GM10248 (cell line): ENCODE measurements around the gene ANKRD16.
A peak's percentile ranks its signal among the peaks of the same experiment; 100 is the strongest.

Experiments
- CTCF ChIA-PET: fragments of 300-600 bp; sonication (Branson Sonifier 250); formaldehyde crosslinking; extraction: SDS; loops from one replicate; lab custom pipeline; 2021; ENCODE audit warnings: antibody characterized with exemption; lab: Yijun Ruan, JAX
- POLR2A ChIA-PET: fragments of 350-650 bp; sonication (Branson Sonifier 250); formaldehyde crosslinking; extraction: SDS; loops from one replicate; lab custom pipeline; 2020; ENCODE audit warnings: antibody characterized with exemption; lab: Yijun Ruan, JAX
- DNase-seq: peaks from one replicate; pipeline ENCODE4 v3.0.0; 2012; ENCODE audit errors: extremely low spot score
- CTCF ChIP-seq: IDR thresholded peaks from 2 replicates; pipeline ENCODE4 v1.5.1; 2012; ENCODE audit warnings: mild to moderate bottlenecking, low read depth; ENCODE audit errors: extremely low read depth, missing control alignments, control extremely low read depth

The ANKRD16 gene

GRCh38 chr10:5814110-5815107 lies 75.3 kb downstream of the ANKRD16 start:
- POLR2A ChIA-PET, result interaction anchor here (1.1 to 1.8 kb wide), 6 partner anchors 9 to 48 kb away, joined by 3 to 12 read pairs (median 4); no protein-coding TSS in a partner anchor
- DNase-seq, result no peak
- TF ChIP-seq CTCF, result no peak
- CTCF ChIA-PET, result interaction anchor here (1.0 to 1.7 kb wide), 6 partner anchors 10 to 272 kb away, joined by 3 to 5 read pairs (median 3); no protein-coding TSS in a partner anchor

GRCh38 chr10:5813341-5814109 lies 76.2 kb downstream of the ANKRD16 start, which contains the start of gene GDI2:
TSS of gene GDI2 (minus strand) at chr10:5813434. CDS start at chr10:5813258, 176 bp downstream.
- no peak for TF ChIP-seq CTCF
- CTCF ChIA-PET, result interaction anchor here (0.9 to 1.7 kb wide), 7 partner anchors 9 to 273 kb away, joined by 3 to 5 read pairs (median 3); no protein-coding TSS in a partner anchor
- peak; percentile 98 for DNase-seq
- POLR2A ChIA-PET, result interaction anchor here (0.5 to 1.8 kb wide), 10 partner anchors 9 to 371 kb away, joined by 3 to 12 read pairs (median 4); no protein-coding TSS in a partner anchor

- no peak for DNase-seq
- no peak for TF ChIP-seq CTCF
- ChIA-PET POLR2A (interaction anchor here (0.6 to 1.8 kb wide), 9 partner anchors 8 to 169 kb away, joined by 3 to 12 read pairs (median 4); no protein-coding TSS in a partner anchor), CTCF (interaction anchor here (0.9 to 1.7 kb wide), 5 partner anchors 9 to 273 kb away, joined by 3 to 5 read pairs (median 4); no protein-coding TSS in a partner anchor)
Observed at GRCh38 chr10:5813091-5813340, 76.7 kb downstream of the ANKRD16 start.

GRCh38 chr10:5812283-5813090 lies 77.2 kb downstream of the ANKRD16 start:
- DNase-seq, result peak; percentile 50
- POLR2A ChIA-PET, result interaction anchor here (1.8 kb wide), 1 partner anchor 28 kb away, joined by 12 read pairs; no protein-coding TSS in a partner anchor
- no peak for TF ChIP-seq CTCF
- CTCF ChIA-PET, result interaction anchor here (0.9 to 1.7 kb wide), 3 partner anchors 10 to 125 kb away, joined by 3 to 5 read pairs (median 4); no protein-coding TSS in a partner anchor
